ENCODE results near the gene ATP6V0D1. TPM values are rescaled to one million over a fixed set of nuclear protein-coding genes. Genes with fewer than 3 reads are reported as not detected.

The ATP6V0D1 gene
- total RNA-seq, 1 donor from 2014 or later: 74.5 TPM

DNA sequence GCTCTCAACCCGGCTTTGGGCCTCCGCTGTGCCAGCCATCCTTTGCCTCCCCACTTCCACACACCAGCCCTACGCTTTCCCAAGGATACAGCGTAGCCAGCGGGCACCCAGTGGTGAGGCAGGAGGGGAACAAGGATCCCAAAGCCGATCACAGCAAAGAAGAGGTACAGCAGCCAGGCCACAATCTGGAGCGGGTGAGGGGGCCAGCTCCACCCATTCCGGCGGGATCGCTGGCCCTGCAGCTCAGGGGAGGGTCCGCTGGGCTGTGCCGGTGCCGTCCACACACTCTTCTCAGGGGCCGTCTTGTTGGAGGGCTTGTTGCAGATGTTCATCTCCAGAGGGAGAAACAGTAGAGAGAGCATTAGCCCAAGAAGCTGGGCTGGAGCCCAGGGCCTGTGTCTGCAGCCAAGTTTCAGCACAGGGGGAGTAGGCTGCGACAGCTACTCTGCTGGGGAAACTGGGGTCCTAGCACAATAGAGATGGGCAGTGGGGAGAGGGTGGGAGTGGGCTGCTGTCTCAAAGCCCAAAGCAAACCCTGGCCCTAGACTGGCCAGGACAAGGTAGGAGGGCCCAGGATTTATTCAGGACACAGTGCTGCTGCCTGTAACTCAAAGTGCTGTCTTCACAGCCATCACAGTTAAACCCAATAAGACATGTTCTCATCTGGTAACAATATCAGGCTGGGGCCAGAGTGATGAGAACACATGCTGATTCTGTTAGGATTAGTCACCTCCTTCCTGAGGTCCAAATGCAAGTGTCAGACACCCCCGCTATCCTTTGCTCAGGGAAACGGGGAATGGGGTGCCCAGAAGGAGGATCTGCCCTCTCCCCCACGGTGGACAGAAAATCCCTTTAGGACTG, 74.6 kb downstream of the ATP6V0D1 start:
- Mint-ChIP-seq H3K36me3 (ENCODE audit: low read depth) (no peaks in the 10 kb centered on the region), H3K4me1 (no peaks in the 10 kb centered on the region), H3K9me3 (no peaks in the 10 kb centered on the region), H3K4me3 (no peak overlapping the region), H3K27ac (no peak overlapping the region), H3K27me3 (peaks cover 6% of the 10 kb centered on the region)
- ATAC-seq (ENCODE audit: low read depth) (no peak), DNase-seq (no peak)
- POLR2A ChIA-PET: no interaction called here
- CTCF ChIA-PET: interaction anchor here (1.5 kb wide), 1 partner anchor 10 kb away, joined by 3 read pairs; the partner anchor contains the start of gene ZDHHC1
- intact Hi-C loops (cut with micrococcal nuclease): no loop called here
- TF ChIP-seq, protein P1, sequence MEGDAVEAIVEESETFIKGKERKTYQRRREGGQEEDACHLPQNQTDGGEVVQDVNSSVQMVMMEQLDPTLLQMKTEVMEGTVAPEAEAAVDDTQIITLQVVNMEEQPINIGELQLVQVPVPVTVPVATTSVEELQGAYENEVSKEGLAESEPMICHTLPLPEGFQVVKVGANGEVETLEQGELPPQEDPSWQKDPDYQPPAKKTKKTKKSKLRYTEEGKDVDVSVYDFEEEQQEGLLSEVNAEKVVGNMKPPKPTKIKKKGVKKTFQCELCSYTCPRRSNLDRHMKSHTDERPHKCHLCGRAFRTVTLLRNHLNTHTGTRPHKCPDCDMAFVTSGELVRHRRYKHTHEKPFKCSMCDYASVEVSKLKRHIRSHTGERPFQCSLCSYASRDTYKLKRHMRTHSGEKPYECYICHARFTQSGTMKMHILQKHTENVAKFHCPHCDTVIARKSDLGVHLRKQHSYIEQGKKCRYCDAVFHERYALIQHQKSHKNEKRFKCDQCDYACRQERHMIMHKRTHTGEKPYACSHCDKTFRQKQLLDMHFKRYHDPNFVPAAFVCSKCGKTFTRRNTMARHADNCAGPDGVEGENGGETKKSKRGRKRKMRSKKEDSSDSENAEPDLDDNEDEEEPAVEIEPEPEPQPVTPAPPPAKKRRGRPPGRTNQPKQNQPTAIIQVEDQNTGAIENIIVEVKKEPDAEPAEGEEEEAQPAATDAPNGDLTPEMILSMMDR (IDR thresholded peaks at IDR 0.05): no peak

DNA sequence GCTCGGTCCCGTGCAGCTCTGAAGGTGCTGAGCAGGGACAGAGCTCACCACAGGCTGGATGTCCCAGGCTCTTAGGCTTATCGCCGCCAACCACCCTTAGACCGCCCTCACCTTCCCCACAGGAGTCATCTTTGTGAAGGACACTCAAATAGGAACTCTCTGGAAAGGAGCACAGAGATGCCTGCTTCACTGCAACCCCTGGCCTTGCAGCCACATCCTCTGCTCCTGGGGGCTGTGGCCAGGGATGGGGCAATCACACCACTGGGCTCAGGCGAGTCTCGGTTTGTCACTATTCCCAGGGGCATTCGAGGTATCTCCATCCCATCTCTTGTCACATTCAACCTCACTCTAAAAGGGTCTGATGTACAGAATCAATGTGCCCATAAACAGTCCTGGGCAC, 75.6 kb downstream of the ATP6V0D1 start:
- Mint-ChIP-seq H3K4me1 (no peaks in the 10 kb centered on the region), H3K27ac (no peak overlapping the region), H3K27me3 (peaks cover 8% of the 10 kb centered on the region), H3K9me3 (no peaks in the 10 kb centered on the region), H3K4me3 (no peak overlapping the region), H3K36me3 (ENCODE audit: low read depth) (no peaks in the 10 kb centered on the region)
- DNase-seq (no peak), ATAC-seq (ENCODE audit: low read depth) (no peak)
- intact Hi-C loops (cut with micrococcal nuclease): no loop called here
- POLR2A ChIA-PET: no interaction called here
- TF ChIP-seq, protein P1 (IDR thresholded peaks at IDR 0.05): no peak
- CTCF ChIA-PET: no interaction called here

DNA sequence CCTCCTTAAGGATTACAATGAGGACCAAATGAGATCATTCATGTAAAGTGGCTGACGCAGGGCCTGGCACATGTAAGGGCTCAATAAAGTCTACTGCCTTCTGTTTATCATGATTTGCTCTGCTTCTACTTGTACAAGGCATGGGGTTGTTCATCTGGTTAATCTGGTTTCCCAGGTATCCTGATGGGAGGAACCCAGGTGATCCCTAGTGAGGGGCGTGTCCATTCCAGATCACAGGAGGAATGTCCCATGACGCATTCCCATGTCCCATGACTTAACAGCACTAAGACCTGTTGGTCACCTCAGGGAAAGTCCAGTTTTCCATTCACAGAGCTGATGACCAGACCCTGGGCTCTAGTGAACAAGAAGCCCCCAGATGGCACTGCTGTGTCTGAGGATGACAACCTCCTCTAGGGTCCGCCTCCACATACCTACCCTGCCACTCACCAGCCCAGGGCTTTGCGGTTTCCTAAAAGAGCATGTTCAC, 76.2 kb downstream of the ATP6V0D1 start:
- Mint-ChIP-seq H3K27me3 (peaks cover 8% of the 10 kb centered on the region), H3K36me3 (ENCODE audit: low read depth) (no peaks in the 10 kb centered on the region), H3K4me3 (no peak overlapping the region), H3K27ac (no peak overlapping the region), H3K9me3 (no peaks in the 10 kb centered on the region), H3K4me1 (no peaks in the 10 kb centered on the region)
- DNase-seq (no peak), ATAC-seq (ENCODE audit: low read depth) (no peak)
- TF ChIP-seq, protein P1 (IDR thresholded peaks at IDR 0.05): no peak
- ChIA-PET CTCF (no interaction called here), POLR2A (no interaction called here)
- intact Hi-C loops (cut with micrococcal nuclease): no loop called here

DNA sequence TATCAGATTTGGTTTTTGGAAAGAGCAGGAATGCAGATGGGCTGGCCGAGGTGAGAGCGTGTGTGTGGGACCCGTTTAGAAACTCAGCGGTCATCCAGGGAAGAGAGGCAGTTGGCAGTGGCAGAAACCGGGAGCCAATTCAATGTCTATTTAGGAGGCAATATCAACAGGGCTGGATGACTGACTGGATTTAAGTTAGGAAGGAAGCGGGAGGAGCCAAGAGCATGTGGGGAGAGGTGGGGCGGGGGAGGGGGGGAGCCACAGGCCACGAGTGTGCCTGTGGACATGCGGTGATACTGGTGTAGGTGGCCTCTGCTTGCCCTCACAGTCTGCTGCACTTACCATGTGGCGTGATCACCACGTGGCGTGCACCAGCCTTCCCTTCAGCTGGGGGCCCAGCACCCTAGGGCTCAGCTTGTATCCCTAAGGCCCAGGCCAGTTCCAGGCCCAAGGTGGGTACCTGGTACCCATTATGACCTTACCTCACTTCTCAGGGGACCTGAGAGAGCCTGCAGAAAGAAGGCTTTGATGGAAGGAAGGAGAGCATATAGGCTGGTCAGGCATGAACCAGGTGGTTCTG, 76.9 kb downstream of the ATP6V0D1 start:
- POLR2A ChIA-PET: interaction anchor here (0.6 kb wide), 1 partner anchor 13 kb away, joined by 4 read pairs; no protein-coding TSS in a partner anchor
- Mint-ChIP-seq H3K27me3 (peaks cover 8% of the 10 kb centered on the region), H3K4me1 (no peaks in the 10 kb centered on the region), H3K27ac (no peak overlapping the region), H3K36me3 (ENCODE audit: low read depth) (no peaks in the 10 kb centered on the region), H3K9me3 (no peaks in the 10 kb centered on the region), H3K4me3 (no peak overlapping the region)
- CTCF ChIA-PET: no interaction called here
- no peak for ATAC-seq (ENCODE audit: low read depth)
- TF ChIP-seq, protein P1 (IDR thresholded peaks at IDR 0.05): no peak
- intact Hi-C loops (cut with micrococcal nuclease): no loop called here
- DNase-seq: no peak

DNA sequence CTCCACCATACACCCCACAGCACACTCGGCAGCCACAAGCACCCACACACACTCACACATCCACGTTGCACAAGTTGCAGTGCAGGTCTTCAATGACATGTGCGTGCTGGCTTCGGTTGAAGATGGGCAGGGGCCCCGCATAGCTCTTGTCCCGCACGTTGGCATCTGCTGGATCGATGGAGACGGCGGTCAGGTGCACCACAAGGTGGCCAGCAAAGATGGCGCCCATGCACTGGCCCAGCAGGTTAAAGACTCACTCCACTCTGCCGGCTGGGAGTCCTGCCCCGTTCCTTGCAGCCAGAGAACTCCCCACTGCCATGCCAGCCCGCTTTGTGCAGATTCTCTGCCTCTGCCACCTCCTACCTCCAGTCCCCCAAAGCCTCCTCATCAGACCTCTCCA, 80.1 kb downstream of the ATP6V0D1 start:
- no peak for ATAC-seq (ENCODE audit: low read depth)
- intact Hi-C loops (cut with micrococcal nuclease): no loop called here
- no peak for DNase-seq
- H3K9me3 Mint-ChIP-seq: no peaks in the 10 kb centered on the region
- no peaks in the 10 kb centered on the region for H3K4me1 Mint-ChIP-seq
- H3K36me3 Mint-ChIP-seq (ENCODE audit: low read depth): no peaks in the 10 kb centered on the region
- H3K4me3 Mint-ChIP-seq: no peak overlapping the region
- TF ChIP-seq, protein P1 (IDR thresholded peaks at IDR 0.05): no peak
- ChIA-PET POLR2A (no interaction called here), CTCF (interaction anchor here (1.5 to 2.0 kb wide), 2 partner anchors 54 to 141 kb away, joined by 4 to 7 read pairs; no protein-coding TSS in a partner anchor)
- peaks cover 8% of the 10 kb centered on the region for H3K27me3 Mint-ChIP-seq
- no peak overlapping the region for H3K27ac Mint-ChIP-seq
